WTC11 (cell line): ENCODE data around the gene MBD6. TPM values are rescaled to one million over a fixed set of nuclear protein-coding genes. Genes with fewer than 3 reads are reported as not detected.

Experiments
- ATAC-seq: fragments of 200-7000 bp; cut with Tn5 transposase; 2 replicates; pipeline ENCODE4 v1.10.0; 2021; ENCODE audit warnings: mild to moderate bottlenecking, moderate library complexity
- CTCF ChIA-PET: fragments of 300-600 bp; sonication (Branson Sonifier 250); formaldehyde crosslinking; loops from one replicate; lab custom pipeline; 2021; ENCODE audit warnings: antibody characterized with exemption; lab: Charles Lee
- POLR2A ChIA-PET: fragments of 350-600 bp; sonication (Branson Sonifier 250); formaldehyde crosslinking; loops from one replicate; lab custom pipeline; 2021; ENCODE audit warnings: antibody characterized with exemption; lab: Charles Lee
- DNase-seq: peaks from one replicate; pipeline ENCODE4 v3.0.0; 2021; ENCODE audit warnings: low spot score
- H3K27ac Mint-ChIP-seq: 2 replicates; pipeline ENCODE4 v1.8.0; 2021; ENCODE audit warnings: mixed read lengths
- H3K27me3 Mint-ChIP-seq: 2 replicates; pipeline ENCODE4 v1.8.0; 2021; ENCODE audit warnings: low read depth, mild to moderate bottlenecking, moderate library complexity, mixed read lengths
- H3K36me3 Mint-ChIP-seq: 2 replicates; pipeline ENCODE4 v1.8.0; 2021; ENCODE audit warnings: mixed read lengths
- H3K4me1 Mint-ChIP-seq: 2 replicates; pipeline ENCODE4 v1.8.0; 2022; ENCODE audit warnings: mixed read lengths
- H3K4me3 Mint-ChIP-seq: 2 replicates; pipeline ENCODE4 v1.8.0; 2021; ENCODE audit warnings: mild to moderate bottlenecking, moderate library complexity, mixed read lengths
- H3K9me3 Mint-ChIP-seq: 2 replicates; pipeline ENCODE4 v1.8.0; 2021; ENCODE audit warnings: mixed read lengths
- CREB1 ChIP-seq: sonication (generic); formaldehyde crosslinking; IDR thresholded peaks from 2 replicates; pipeline ENCODE4 v1.8.0; 2023; ENCODE audit warnings: mild to moderate bottlenecking, missing genetic modification reagents
- EMX1 ChIP-seq: fragments of 250-450 bp; sonication (Bioruptor Pico); IDR thresholded peaks from 2 replicates; pipeline ENCODE4 v1.8.0; 2021; ENCODE audit warnings: mild to moderate bottlenecking
- FOXJ3 ChIP-seq: sonication (generic); formaldehyde crosslinking; IDR thresholded peaks from 2 replicates; pipeline ENCODE4 v1.9.0; 2021; ENCODE audit warnings: missing genetic modification reagents, mild to moderate bottlenecking, borderline replicate concordance
- FOXK1 ChIP-seq: sonication (generic); formaldehyde crosslinking; IDR thresholded peaks from 2 replicates; pipeline ENCODE4 v1.8.0; 2022; ENCODE audit warnings: mild to moderate bottlenecking, moderate library complexity, missing genetic modification reagents
- GABPB1 ChIP-seq: sonication (generic); formaldehyde crosslinking; IDR thresholded peaks from 2 replicates; pipeline ENCODE4 v1.8.1; 2023; ENCODE audit warnings: mild to moderate bottlenecking, missing genetic modification reagents
- GTF2I ChIP-seq: fragments of 250-450 bp; sonication (Bioruptor Pico); conservative IDR thresholded peaks from 2 replicates; pipeline ENCODE4 v1.4.0; 2021; ENCODE audit warnings: mild to moderate bottlenecking
- IRF2 ChIP-seq: sonication (generic); formaldehyde crosslinking; IDR thresholded peaks from 2 replicates; pipeline ENCODE4 v1.8.0; 2022; ENCODE audit warnings: low read depth, missing genetic modification reagents, borderline replicate concordance
- JAZF1 ChIP-seq: fragments of 250-450 bp; sonication (Bioruptor Pico); IDR thresholded peaks from 2 replicates; pipeline ENCODE4 v1.9.0; 2021; ENCODE audit warnings: moderate library complexity, mild to moderate bottlenecking, inconsistent platforms
- KAT7 ChIP-seq: sonication (generic); formaldehyde crosslinking; IDR thresholded peaks from 2 replicates; pipeline ENCODE4 v1.8.1; 2023; ENCODE audit warnings: missing genetic modification reagents, mild to moderate bottlenecking, borderline replicate concordance
- MXD4 ChIP-seq: fragments of 250-450 bp; sonication (Bioruptor Pico); IDR thresholded peaks from 2 replicates; pipeline ENCODE4 v1.8.0; 2021; ENCODE audit warnings: mild to moderate bottlenecking, moderate library complexity, borderline replicate concordance
- NFATC4 ChIP-seq: fragments of 250-450 bp; sonication (Bioruptor Pico); IDR thresholded peaks from 2 replicates; pipeline ENCODE4 v1.9.0; 2021; ENCODE audit warnings: mild to moderate bottlenecking
- NFE2L1 ChIP-seq: sonication (generic); formaldehyde crosslinking; IDR thresholded peaks from 2 replicates; pipeline ENCODE4 v1.8.1; 2023; ENCODE audit warnings: missing genetic modification reagents
- RORB ChIP-seq: fragments of 250-450 bp; sonication (Bioruptor Pico); IDR thresholded peaks from 2 replicates; pipeline ENCODE4 v1.9.0; 2021; ENCODE audit warnings: mild to moderate bottlenecking
- SMAD3 ChIP-seq: sonication (generic); formaldehyde crosslinking; IDR thresholded peaks from 2 replicates; pipeline ENCODE4 v1.8.0; 2022; ENCODE audit warnings: missing genetic modification reagents, mild to moderate bottlenecking, borderline replicate concordance
- TP53 ChIP-seq: sonication (generic); formaldehyde crosslinking; IDR thresholded peaks from 2 replicates; pipeline ENCODE4 v1.8.1; 2023; ENCODE audit warnings: mild to moderate bottlenecking, missing genetic modification reagents
- ZNF416 ChIP-seq: fragments of 250-450 bp; sonication (Bioruptor Pico); IDR thresholded peaks from 2 replicates; pipeline ENCODE4 v1.9.0; 2021; ENCODE audit warnings: mild to moderate bottlenecking, inconsistent platforms
- ZNF423 ChIP-seq: fragments of 250-450 bp; sonication (Bioruptor Pico); IDR thresholded peaks from 2 replicates; pipeline ENCODE4 v2.1.2; 2022; ENCODE audit warnings: mild to moderate bottlenecking, moderate library complexity
- total RNA-seq: library from RNA; stranded (reverse); gene quantifications from 3 replicates; pipeline ENCODE4 v1.2.3, GENCODE V29; 2021
- TF ChIP-seq, protein P1 (sequence below): sonication (generic); formaldehyde crosslinking; IDR thresholded peaks from 2 replicates; pipeline ENCODE4 v1.8.1; 2022; ENCODE audit warnings: mild to moderate bottlenecking, moderate library complexity, missing genetic modification reagents
- TF ChIP-seq, protein P2 (sequence below): sonication (generic); formaldehyde crosslinking; IDR thresholded peaks from 2 replicates; pipeline ENCODE4 v1.8.0; 2023; ENCODE audit warnings: missing genetic modification reagents
- TF ChIP-seq, protein P3 (sequence below): sonication (generic); formaldehyde crosslinking; IDR thresholded peaks from 2 replicates; pipeline ENCODE4 v1.8.1; 2022; ENCODE audit warnings: mild to moderate bottlenecking, missing genetic modification reagents, moderate library complexity, borderline replicate concordance
- TF ChIP-seq, protein P4 (sequence below): fragments of 250-450 bp; sonication (Bioruptor Pico); IDR thresholded peaks from 2 replicates; pipeline ENCODE4 v1.9.0; 2021; ENCODE audit warnings: mild to moderate bottlenecking
- TF ChIP-seq, protein P5 (sequence below): sonication (generic); formaldehyde crosslinking; IDR thresholded peaks from 2 replicates; pipeline ENCODE4 v1.8.0; 2023; ENCODE audit warnings: missing genetic modification reagents, mild to moderate bottlenecking, borderline replicate concordance
- TF ChIP-seq, protein P6 (sequence below): sonication (generic); formaldehyde crosslinking; IDR thresholded peaks from 2 replicates; pipeline ENCODE4 v1.8.1; 2023; ENCODE audit warnings: mild to moderate bottlenecking, missing genetic modification reagents
- TF ChIP-seq, protein P7 (sequence below): sonication (generic); formaldehyde crosslinking; conservative IDR thresholded peaks from 2 replicates; pipeline ENCODE4 v1.8.1; 2022; ENCODE audit warnings: mild to moderate bottlenecking, missing genetic modification reagents

The MBD6 gene
- total RNA-seq, 1 experiment from 2014 or later: 46.3 TPM

DNA sequence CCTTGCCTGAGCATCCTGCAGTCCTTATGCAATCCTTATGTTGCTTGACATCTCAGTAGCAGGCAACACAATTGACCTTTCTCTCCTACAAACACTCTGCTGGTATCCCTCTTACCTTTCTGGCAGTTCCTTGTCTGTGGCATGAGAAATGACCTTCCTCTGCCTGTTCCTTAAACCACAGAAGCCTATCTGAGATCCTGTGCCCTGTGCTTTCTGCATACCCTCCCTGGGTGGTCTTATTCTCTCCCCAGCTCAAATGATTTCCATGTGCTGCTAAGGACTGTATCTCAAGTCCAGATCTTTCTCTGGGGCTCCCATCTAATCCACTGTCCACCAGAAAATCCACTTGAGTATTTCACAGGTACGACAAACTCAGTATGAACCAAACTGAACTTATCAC is 41.0 kb upstream of the MBD6 start (continued):
- TF ChIP-seq NFE2L1 (CRISPR knock-in tag): no peak
- TF ChIP-seq RORB: no peak
- no peak for TF ChIP-seq JAZF1 (CRISPR knock-in tag)
- no peak for TF ChIP-seq GABPB1 (CRISPR knock-in tag)
- TF ChIP-seq, protein P1, sequence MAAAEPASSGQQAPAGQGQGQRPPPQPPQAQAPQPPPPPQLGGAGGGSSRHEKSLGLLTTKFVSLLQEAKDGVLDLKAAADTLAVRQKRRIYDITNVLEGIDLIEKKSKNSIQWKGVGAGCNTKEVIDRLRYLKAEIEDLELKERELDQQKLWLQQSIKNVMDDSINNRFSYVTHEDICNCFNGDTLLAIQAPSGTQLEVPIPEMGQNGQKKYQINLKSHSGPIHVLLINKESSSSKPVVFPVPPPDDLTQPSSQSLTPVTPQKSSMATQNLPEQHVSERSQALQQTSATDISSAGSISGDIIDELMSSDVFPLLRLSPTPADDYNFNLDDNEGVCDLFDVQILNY (CRISPR knock-in tag): no peak
- no peak for TF ChIP-seq ZNF423 (CRISPR knock-in tag)
- TF ChIP-seq, protein P2, sequence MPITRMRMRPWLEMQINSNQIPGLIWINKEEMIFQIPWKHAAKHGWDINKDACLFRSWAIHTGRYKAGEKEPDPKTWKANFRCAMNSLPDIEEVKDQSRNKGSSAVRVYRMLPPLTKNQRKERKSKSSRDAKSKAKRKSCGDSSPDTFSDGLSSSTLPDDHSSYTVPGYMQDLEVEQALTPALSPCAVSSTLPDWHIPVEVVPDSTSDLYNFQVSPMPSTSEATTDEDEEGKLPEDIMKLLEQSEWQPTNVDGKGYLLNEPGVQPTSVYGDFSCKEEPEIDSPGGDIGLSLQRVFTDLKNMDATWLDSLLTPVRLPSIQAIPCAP (CRISPR knock-in tag): no peak

DNA sequence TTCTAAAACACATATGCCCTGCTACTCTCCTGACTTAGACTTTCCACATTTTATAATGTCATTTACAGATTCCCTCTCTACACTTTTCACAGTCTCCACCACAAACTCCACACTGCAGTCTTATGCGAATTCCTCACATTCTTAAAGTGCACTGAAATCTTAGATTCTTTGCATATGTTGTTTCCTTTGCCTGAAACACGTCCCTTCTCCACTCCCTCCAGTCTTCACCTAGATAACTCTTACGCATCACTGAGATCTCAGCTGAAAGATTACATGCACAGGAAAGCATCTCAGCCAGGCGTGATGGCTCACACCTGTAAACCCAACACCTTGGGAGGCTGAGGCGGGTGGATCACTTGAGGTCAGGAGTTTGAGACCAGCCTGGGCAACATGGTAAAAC is 39.2 kb upstream of the MBD6 start:
- TF ChIP-seq, protein P3, sequence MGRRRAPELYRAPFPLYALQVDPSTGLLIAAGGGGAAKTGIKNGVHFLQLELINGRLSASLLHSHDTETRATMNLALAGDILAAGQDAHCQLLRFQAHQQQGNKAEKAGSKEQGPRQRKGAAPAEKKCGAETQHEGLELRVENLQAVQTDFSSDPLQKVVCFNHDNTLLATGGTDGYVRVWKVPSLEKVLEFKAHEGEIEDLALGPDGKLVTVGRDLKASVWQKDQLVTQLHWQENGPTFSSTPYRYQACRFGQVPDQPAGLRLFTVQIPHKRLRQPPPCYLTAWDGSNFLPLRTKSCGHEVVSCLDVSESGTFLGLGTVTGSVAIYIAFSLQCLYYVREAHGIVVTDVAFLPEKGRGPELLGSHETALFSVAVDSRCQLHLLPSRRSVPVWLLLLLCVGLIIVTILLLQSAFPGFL: no peak
- TF ChIP-seq NFATC4 (CRISPR knock-in tag): no peak
- no peak for TF ChIP-seq GTF2I
- no peak for TF ChIP-seq KAT7
- no peak for TF ChIP-seq FOXJ3
- no peak for TF ChIP-seq CREB1
- TF ChIP-seq MXD4 (CRISPR knock-in tag): no peak
- no peak for TF ChIP-seq ZNF416 (CRISPR knock-in tag)
- TF ChIP-seq, protein P4, sequence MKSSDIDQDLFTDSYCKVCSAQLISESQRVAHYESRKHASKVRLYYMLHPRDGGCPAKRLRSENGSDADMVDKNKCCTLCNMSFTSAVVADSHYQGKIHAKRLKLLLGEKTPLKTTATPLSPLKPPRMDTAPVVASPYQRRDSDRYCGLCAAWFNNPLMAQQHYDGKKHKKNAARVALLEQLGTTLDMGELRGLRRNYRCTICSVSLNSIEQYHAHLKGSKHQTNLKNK (CRISPR knock-in tag): no peak
- TF ChIP-seq, protein P5, sequence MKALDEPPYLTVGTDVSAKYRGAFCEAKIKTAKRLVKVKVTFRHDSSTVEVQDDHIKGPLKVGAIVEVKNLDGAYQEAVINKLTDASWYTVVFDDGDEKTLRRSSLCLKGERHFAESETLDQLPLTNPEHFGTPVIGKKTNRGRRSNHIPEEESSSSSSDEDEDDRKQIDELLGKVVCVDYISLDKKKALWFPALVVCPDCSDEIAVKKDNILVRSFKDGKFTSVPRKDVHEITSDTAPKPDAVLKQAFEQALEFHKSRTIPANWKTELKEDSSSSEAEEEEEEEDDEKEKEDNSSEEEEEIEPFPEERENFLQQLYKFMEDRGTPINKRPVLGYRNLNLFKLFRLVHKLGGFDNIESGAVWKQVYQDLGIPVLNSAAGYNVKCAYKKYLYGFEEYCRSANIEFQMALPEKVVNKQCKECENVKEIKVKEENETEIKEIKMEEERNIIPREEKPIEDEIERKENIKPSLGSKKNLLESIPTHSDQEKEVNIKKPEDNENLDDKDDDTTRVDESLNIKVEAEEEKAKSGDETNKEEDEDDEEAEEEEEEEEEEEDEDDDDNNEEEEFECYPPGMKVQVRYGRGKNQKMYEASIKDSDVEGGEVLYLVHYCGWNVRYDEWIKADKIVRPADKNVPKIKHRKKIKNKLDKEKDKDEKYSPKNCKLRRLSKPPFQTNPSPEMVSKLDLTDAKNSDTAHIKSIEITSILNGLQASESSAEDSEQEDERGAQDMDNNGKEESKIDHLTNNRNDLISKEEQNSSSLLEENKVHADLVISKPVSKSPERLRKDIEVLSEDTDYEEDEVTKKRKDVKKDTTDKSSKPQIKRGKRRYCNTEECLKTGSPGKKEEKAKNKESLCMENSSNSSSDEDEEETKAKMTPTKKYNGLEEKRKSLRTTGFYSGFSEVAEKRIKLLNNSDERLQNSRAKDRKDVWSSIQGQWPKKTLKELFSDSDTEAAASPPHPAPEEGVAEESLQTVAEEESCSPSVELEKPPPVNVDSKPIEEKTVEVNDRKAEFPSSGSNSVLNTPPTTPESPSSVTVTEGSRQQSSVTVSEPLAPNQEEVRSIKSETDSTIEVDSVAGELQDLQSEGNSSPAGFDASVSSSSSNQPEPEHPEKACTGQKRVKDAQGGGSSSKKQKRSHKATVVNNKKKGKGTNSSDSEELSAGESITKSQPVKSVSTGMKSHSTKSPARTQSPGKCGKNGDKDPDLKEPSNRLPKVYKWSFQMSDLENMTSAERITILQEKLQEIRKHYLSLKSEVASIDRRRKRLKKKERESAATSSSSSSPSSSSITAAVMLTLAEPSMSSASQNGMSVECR (CRISPR knock-in tag): no peak
- no peak for TF ChIP-seq SMAD3
- TF ChIP-seq, protein P6, sequence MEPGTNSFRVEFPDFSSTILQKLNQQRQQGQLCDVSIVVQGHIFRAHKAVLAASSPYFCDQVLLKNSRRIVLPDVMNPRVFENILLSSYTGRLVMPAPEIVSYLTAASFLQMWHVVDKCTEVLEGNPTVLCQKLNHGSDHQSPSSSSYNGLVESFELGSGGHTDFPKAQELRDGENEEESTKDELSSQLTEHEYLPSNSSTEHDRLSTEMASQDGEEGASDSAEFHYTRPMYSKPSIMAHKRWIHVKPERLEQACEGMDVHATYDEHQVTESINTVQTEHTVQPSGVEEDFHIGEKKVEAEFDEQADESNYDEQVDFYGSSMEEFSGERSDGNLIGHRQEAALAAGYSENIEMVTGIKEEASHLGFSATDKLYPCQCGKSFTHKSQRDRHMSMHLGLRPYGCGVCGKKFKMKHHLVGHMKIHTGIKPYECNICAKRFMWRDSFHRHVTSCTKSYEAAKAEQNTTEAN (CRISPR knock-in tag): no peak
- no peak for TF ChIP-seq TP53 (CRISPR knock-in tag)
- TF ChIP-seq FOXK1: no peak
- TF ChIP-seq EMX1: no peak
- no peak for TF ChIP-seq ZNF423 (CRISPR knock-in tag)
- TF ChIP-seq IRF2 (CRISPR knock-in tag): no peak
- TF ChIP-seq, protein P7, sequence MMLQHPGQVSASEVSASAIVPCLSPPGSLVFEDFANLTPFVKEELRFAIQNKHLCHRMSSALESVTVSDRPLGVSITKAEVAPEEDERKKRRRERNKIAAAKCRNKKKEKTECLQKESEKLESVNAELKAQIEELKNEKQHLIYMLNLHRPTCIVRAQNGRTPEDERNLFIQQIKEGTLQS (CRISPR knock-in tag): no peak
- TF ChIP-seq, all 79 proteins: peak for 0
- no peak overlapping the region for H3K4me3 Mint-ChIP-seq
- peaks cover 28% of the 10 kb centered on the region for H3K27me3 Mint-ChIP-seq
- ChIA-PET CTCF (interaction anchor here (0.7 to 2.5 kb wide), 3 partner anchors 8 to 897 kb away, joined by 3 to 9 read pairs (median 5); no protein-coding TSS in a partner anchor), POLR2A (no interaction called here)
- H3K4me1 Mint-ChIP-seq: peaks cover 17% of the 10 kb centered on the region
- no peak for DNase-seq
- H3K27ac Mint-ChIP-seq: peak overlapping the region; percentile 1; the same call in 1 of the 2 replicates
- peaks cover 4% of the 10 kb centered on the region for H3K36me3 Mint-ChIP-seq
- ATAC-seq: no peak
- no peaks in the 10 kb centered on the region for H3K9me3 Mint-ChIP-seq
